ENCODE results near the gene NAV2. TPM values are rescaled to one million over a fixed set of nuclear protein-coding genes. Genes with fewer than 3 reads are reported as not detected.

NAV2 gene
- total and polyA plus RNA-seq, 2 donors (not counting 1 experiment from before 2014, with no cell fraction given), result 8.1 to 14.0 TPM

DNA sequence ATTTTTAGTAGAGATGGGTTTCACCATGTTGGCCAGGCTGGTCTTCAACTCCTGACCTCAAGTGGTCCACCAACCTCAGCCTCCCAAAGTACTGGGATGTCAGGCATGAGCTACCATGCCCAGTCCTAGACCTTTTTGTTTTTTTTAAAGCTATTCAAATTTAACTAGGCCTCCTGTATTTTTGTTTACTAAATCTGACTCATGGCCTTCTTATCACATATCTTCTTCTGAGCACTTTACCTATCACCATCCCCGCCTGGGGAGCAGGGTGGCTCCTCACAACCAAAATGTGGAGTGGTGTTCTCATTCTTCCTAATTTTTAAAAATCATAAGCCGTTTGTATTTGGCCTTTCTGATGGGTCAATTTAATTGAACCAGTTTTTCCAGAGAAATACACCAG, 355.0 kb downstream of the NAV2 start:
- no peak overlapping the region for H3K4me3 ChIP-seq (replicated peaks in 1 of 4; ENCODE audit: control extremely low read depth in 1 of 4, insufficient read depth in 1 of 4, low read depth in 3 of 4, low read length in 4 of 4)
- no peak for TF ChIP-seq EZH2 (IDR thresholded peaks at IDR 0.05; ENCODE audit: low read length, missing control alignments)
- TF ChIP-seq, protein P1, sequence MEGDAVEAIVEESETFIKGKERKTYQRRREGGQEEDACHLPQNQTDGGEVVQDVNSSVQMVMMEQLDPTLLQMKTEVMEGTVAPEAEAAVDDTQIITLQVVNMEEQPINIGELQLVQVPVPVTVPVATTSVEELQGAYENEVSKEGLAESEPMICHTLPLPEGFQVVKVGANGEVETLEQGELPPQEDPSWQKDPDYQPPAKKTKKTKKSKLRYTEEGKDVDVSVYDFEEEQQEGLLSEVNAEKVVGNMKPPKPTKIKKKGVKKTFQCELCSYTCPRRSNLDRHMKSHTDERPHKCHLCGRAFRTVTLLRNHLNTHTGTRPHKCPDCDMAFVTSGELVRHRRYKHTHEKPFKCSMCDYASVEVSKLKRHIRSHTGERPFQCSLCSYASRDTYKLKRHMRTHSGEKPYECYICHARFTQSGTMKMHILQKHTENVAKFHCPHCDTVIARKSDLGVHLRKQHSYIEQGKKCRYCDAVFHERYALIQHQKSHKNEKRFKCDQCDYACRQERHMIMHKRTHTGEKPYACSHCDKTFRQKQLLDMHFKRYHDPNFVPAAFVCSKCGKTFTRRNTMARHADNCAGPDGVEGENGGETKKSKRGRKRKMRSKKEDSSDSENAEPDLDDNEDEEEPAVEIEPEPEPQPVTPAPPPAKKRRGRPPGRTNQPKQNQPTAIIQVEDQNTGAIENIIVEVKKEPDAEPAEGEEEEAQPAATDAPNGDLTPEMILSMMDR (conservative IDR thresholded peaks at IDR 0.05 in 1 of 2, IDR thresholded peaks at IDR 0.05 in 1 of 2; ENCODE audit: low read depth in 1 of 2, low read length in 2 of 2), result no peak
- H3K9me3 ChIP-seq (ENCODE audit: control insufficient read depth, insufficient read depth, low read depth, low read length), result no peaks in the 10 kb centered on the region
- no peak overlapping the region for H3K9ac ChIP-seq (ENCODE audit: insufficient read depth, low read length)
- H3K4me2 ChIP-seq (ENCODE audit: extremely low read depth, insufficient read depth, low read length), result no peak overlapping the region
- DNase-seq (ENCODE audit: low read depth in 2 of 2), result no peak
- H3K4me1 ChIP-seq (ENCODE audit: control insufficient read depth, extremely low read depth, insufficient read depth, low read length), result no peaks in the 10 kb centered on the region
- H4K20me1 ChIP-seq (ENCODE audit: control insufficient read depth, extremely low read depth, insufficient read depth, low read length), result no peaks in the 10 kb centered on the region
- no peak overlapping the region for H2AFZ ChIP-seq (ENCODE audit: low read length)
- H3K27me3 ChIP-seq (ENCODE audit: control insufficient read depth, insufficient read depth, low read length), result no peaks in the 10 kb centered on the region
- H3K36me3 ChIP-seq (ENCODE audit: control insufficient read depth, insufficient read depth, low read length), result peaks cover 5% of the 10 kb centered on the region
- no peak overlapping the region for H3K27ac ChIP-seq (ENCODE audit: insufficient read depth, low read length)
- H3K79me2 ChIP-seq (ENCODE audit: control insufficient read depth, insufficient read depth, low read length), result no peaks in the 10 kb centered on the region

GRCh38 chr11:20068691-20069090, 356.1 kb downstream of the NAV2 start:
- no peak overlapping the region for H2AFZ ChIP-seq (ENCODE audit: low read length)
- peaks cover 5% of the 10 kb centered on the region for H3K36me3 ChIP-seq (ENCODE audit: control insufficient read depth, insufficient read depth, low read length)
- no peak overlapping the region for H3K4me3 ChIP-seq (replicated peaks in 1 of 4; ENCODE audit: control extremely low read depth in 1 of 4, insufficient read depth in 1 of 4, low read depth in 3 of 4, low read length in 4 of 4)
- no peak for DNase-seq (ENCODE audit: low read depth in 2 of 2)
- H3K27me3 ChIP-seq (ENCODE audit: control insufficient read depth, insufficient read depth, low read length), result no peaks in the 10 kb centered on the region
- H3K27ac ChIP-seq (ENCODE audit: insufficient read depth, low read length), result no peak overlapping the region
- H4K20me1 ChIP-seq (ENCODE audit: control insufficient read depth, extremely low read depth, insufficient read depth, low read length), result no peaks in the 10 kb centered on the region
- TF ChIP-seq EZH2 (IDR thresholded peaks at IDR 0.05; ENCODE audit: low read length, missing control alignments), result no peak
- TF ChIP-seq, protein P1 (conservative IDR thresholded peaks at IDR 0.05 in 1 of 2, IDR thresholded peaks at IDR 0.05 in 1 of 2; ENCODE audit: low read depth in 1 of 2, low read length in 2 of 2), result no peak
- H3K9ac ChIP-seq (ENCODE audit: insufficient read depth, low read length), result no peak overlapping the region
- no peaks in the 10 kb centered on the region for H3K9me3 ChIP-seq (ENCODE audit: control insufficient read depth, insufficient read depth, low read depth, low read length)
- H3K79me2 ChIP-seq (ENCODE audit: control insufficient read depth, insufficient read depth, low read length), result no peaks in the 10 kb centered on the region
- H3K4me1 ChIP-seq (ENCODE audit: control insufficient read depth, extremely low read depth, insufficient read depth, low read length), result no peaks in the 10 kb centered on the region
- no peak overlapping the region for H3K4me2 ChIP-seq (ENCODE audit: extremely low read depth, insufficient read depth, low read length)

DNA sequence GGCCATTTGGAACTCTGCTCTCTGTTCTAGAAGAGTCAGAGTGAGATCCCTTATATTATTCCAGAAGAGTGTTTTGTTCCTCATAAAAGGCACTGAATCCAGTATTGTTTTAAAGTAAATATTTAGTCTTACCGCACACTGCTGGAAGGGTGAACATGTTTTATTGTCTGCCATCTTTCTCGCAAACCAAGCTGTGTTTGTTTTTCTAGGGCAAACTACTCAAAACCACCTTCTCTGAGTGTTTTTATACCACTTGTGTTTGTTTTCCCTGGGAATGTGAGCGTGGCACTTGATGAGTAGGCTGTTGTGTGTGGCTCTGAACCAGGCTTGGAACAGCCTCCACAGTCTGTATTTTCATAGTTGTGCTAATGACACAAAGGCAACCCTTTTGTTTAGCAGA, 357.8 kb downstream of the NAV2 start:
- Histone ChIP-seq H3K4me2 (ENCODE audit: extremely low read depth, insufficient read depth, low read length) (no peak overlapping the region), H3K27ac (ENCODE audit: insufficient read depth, low read length) (no peak overlapping the region), H3K4me3 (replicated peaks in 1 of 4; ENCODE audit: control extremely low read depth in 1 of 4, insufficient read depth in 1 of 4, low read depth in 3 of 4, low read length in 4 of 4) (no peak overlapping the region), H3K9me3 (ENCODE audit: control insufficient read depth, insufficient read depth, low read depth, low read length) (no peaks in the 10 kb centered on the region), H3K27me3 (ENCODE audit: control insufficient read depth, insufficient read depth, low read length) (no peaks in the 10 kb centered on the region), H3K36me3 (ENCODE audit: control insufficient read depth, insufficient read depth, low read length) (peaks cover 4% of the 10 kb centered on the region), H2AFZ (ENCODE audit: low read length) (no peak overlapping the region), H3K79me2 (ENCODE audit: control insufficient read depth, insufficient read depth, low read length) (no peaks in the 10 kb centered on the region), H3K9ac (ENCODE audit: insufficient read depth, low read length) (no peak overlapping the region), H4K20me1 (ENCODE audit: control insufficient read depth, extremely low read depth, insufficient read depth, low read length) (no peaks in the 10 kb centered on the region), H3K4me1 (ENCODE audit: control insufficient read depth, extremely low read depth, insufficient read depth, low read length) (no peaks in the 10 kb centered on the region)
- TF ChIP-seq, protein P1 (conservative IDR thresholded peaks at IDR 0.05 in 1 of 2, IDR thresholded peaks at IDR 0.05 in 1 of 2; ENCODE audit: low read depth in 1 of 2, low read length in 2 of 2), result no peak
- no peak for TF ChIP-seq EZH2 (IDR thresholded peaks at IDR 0.05; ENCODE audit: low read length, missing control alignments)
- DNase-seq (ENCODE audit: low read depth in 2 of 2), result peak; percentile 64 to 79
